HG03060 (cell line): ENCODE data around the gene RASA3.

Experiments
- ATAC-seq: cut with Tn5 transposase; IDR thresholded peaks from one replicate; pipeline ENCODE4 v1.9.1; 2021; ENCODE audit warnings: low read depth, moderate number of reproducible peaks; ENCODE audit not compliant: unreplicated experiment

Gene RASA3

GRCh38 chr13:113977976-113978375 is 154.4 kb downstream of the RASA3 start:
- ATAC-seq, result no peak

GRCh38 chr13:113976711-113977684 is 155.4 kb downstream of the RASA3 start:
- no peak for ATAC-seq

- ATAC-seq, result no peak
These were observed 157.0 kb downstream of the RASA3 start for GRCh38 chr13:113975416-113975815.

GRCh38 chr13:113974304-113975281 is 157.8 kb downstream of the RASA3 start:
- no peak for ATAC-seq

- no peak for ATAC-seq
These were observed 158.9 kb downstream of the RASA3 start, which contains the start of gene C13orf46 for GRCh38 chr13:113973218-113974164. Gene C13orf46 (minus strand): TSS chr13:113974076. CDS start chr13:113973997, 79 bp downstream.

GRCh38 chr13:113972451-113973217 is 159.8 kb downstream of the RASA3 start:
- no peak for ATAC-seq

GRCh38 chr13:113971471-113972231 is 160.8 kb downstream of the RASA3 start:
- ATAC-seq, result no peak

GRCh38 chr13:113970810-113971470 is 161.5 kb downstream of the RASA3 start:
- ATAC-seq, result no peak

- ATAC-seq, result no peak
These were observed 162.3 kb downstream of the RASA3 start for GRCh38 chr13:113969973-113970611.

GRCh38 chr13:113969311-113969972 is 163.0 kb downstream of the RASA3 start:
- no peak for ATAC-seq

GRCh38 chr13:113968463-113969310 is 163.7 kb downstream of the RASA3 start:
- no peak for ATAC-seq

- ATAC-seq, result no peak
These were observed 164.5 kb downstream of the RASA3 start for GRCh38 chr13:113967729-113968462.

- ATAC-seq, result no peak
These were observed 165.2 kb downstream of the RASA3 start for GRCh38 chr13:113967206-113967720.

- no peak for ATAC-seq
These were observed 166.2 kb downstream of the RASA3 start for GRCh38 chr13:113965968-113966884.
